ENCODE results near the gene PRMT7.

Gene PRMT7

GRCh38 chr16:68375801-68376536, 65.2 kb downstream of the PRMT7 start:
- DNase-seq (ENCODE audit: low read depth in 2 of 2): no peak

GRCh38 chr16:68376590-68376989, 65.8 kb downstream of the PRMT7 start:
- no peak for DNase-seq (ENCODE audit: low read depth in 2 of 2)

GRCh38 chr16:68377221-68377620, 66.4 kb downstream of the PRMT7 start:
- DNase-seq (ENCODE audit: low read depth in 2 of 2): no peak

- no peak for DNase-seq (ENCODE audit: low read depth in 2 of 2)
These were observed 67.0 kb downstream of the PRMT7 start for GRCh38 chr16:68377667-68378393.

GRCh38 chr16:68378436-68379415, 67.9 kb downstream of the PRMT7 start:
- no peak for DNase-seq (ENCODE audit: low read depth in 2 of 2)

GRCh38 chr16:68379472-68380347, 68.9 kb downstream of the PRMT7 start:
- DNase-seq (ENCODE audit: low read depth in 2 of 2): no peak

GRCh38 chr16:68380348-68380670, 69.5 kb downstream of the PRMT7 start:
- no peak for DNase-seq (ENCODE audit: low read depth in 2 of 2)

- no peak for DNase-seq (ENCODE audit: low read depth in 2 of 2)
These were observed 70.0 kb downstream of the PRMT7 start for GRCh38 chr16:68380676-68381362.

GRCh38 chr16:68381363-68381724, 70.5 kb downstream of the PRMT7 start:
- no peak for DNase-seq (ENCODE audit: low read depth in 2 of 2)

- no peak for DNase-seq (ENCODE audit: low read depth in 2 of 2)
These were observed 71.5 kb downstream of the PRMT7 start for GRCh38 chr16:68382296-68382718.

- DNase-seq (ENCODE audit: low read depth in 2 of 2): no peak
These were observed 73.0 kb downstream of the PRMT7 start for GRCh38 chr16:68383858-68384257.

GRCh38 chr16:68384288-68385161, 73.7 kb downstream of the PRMT7 start:
- no peak for DNase-seq (ENCODE audit: low read depth in 2 of 2)

- DNase-seq (ENCODE audit: low read depth in 2 of 2): no peak
These were observed 74.6 kb downstream of the PRMT7 start for GRCh38 chr16:68385371-68385770.

- DNase-seq (ENCODE audit: low read depth in 2 of 2): no peak
These were observed 75.8 kb downstream of the PRMT7 start for GRCh38 chr16:68386628-68387027.

GRCh38 chr16:68387301-68387700, 76.5 kb downstream of the PRMT7 start:
- no peak for DNase-seq (ENCODE audit: low read depth in 2 of 2)

GRCh38 chr16:68388124-68388523, 77.3 kb downstream of the PRMT7 start:
- DNase-seq (ENCODE audit: low read depth in 2 of 2): no peak

- no peak for DNase-seq (ENCODE audit: low read depth in 2 of 2)
These were observed 78.2 kb downstream of the PRMT7 start for GRCh38 chr16:68389006-68389405.

GRCh38 chr16:68389750-68390371, 79.0 kb downstream of the PRMT7 start:
- DNase-seq (ENCODE audit: low read depth in 2 of 2): no peak

- no peak for DNase-seq (ENCODE audit: low read depth in 2 of 2)
These were observed 82.5 kb downstream of the PRMT7 start for GRCh38 chr16:68393333-68393732.
